GM19395 (cell line): ENCODE results near the gene ATP5MC3.
A peak's percentile ranks its signal among the peaks of the same experiment; 100 is the strongest.

Source experiments
- ATAC-seq: cut with Tn5 transposase; IDR thresholded peaks from one replicate; pipeline ENCODE4 v1.9.1; 2021; ENCODE audit warnings: mild to moderate bottlenecking, moderate library complexity; ENCODE audit not compliant: unreplicated experiment

ATP5MC3 gene

GRCh38 chr2:175168564-175168945 lies 13.0 kb downstream of the ATP5MC3 start:
- peak; percentile 42 for ATAC-seq

- ATAC-seq = peak; percentile 96
These were observed 13.5 kb downstream of the ATP5MC3 start, which contains the start of gene ATF2 for GRCh38 chr2:175167792-175168563. Gene ATF2, minus strand, starts transcription at chr2:175168203. Its CDS starts 31,760 bp downstream, at chr2:175136443.

GRCh38 chr2:175167076-175167791 lies 14.3 kb downstream of the ATP5MC3 start:
- ATAC-seq = peak; percentile 6

- no peak for ATAC-seq
These were observed 15.2 kb downstream of the ATP5MC3 start for GRCh38 chr2:175166216-175166824.

GRCh38 chr2:175164235-175164634 lies 17.3 kb downstream of the ATP5MC3 start:
- ATAC-seq = no peak

- no peak for ATAC-seq
These were observed 22.6 kb downstream of the ATP5MC3 start for GRCh38 chr2:175158894-175159293.

- no peak for ATAC-seq
These were observed 25.0 kb downstream of the ATP5MC3 start for GRCh38 chr2:175156534-175156933.

GRCh38 chr2:175154661-175155082 lies 26.8 kb downstream of the ATP5MC3 start:
- peak; percentile 74 for ATAC-seq

GRCh38 chr2:175152242-175152641 lies 29.3 kb downstream of the ATP5MC3 start:
- peak; percentile 85 for ATAC-seq

GRCh38 chr2:175151791-175152190 lies 29.7 kb downstream of the ATP5MC3 start:
- ATAC-seq = peak; percentile 5

GRCh38 chr2:175147186-175147585 lies 34.3 kb downstream of the ATP5MC3 start:
- no peak for ATAC-seq

- ATAC-seq = no peak
These were observed 37.8 kb downstream of the ATP5MC3 start for GRCh38 chr2:175143678-175144077.

GRCh38 chr2:175143191-175143590 lies 38.3 kb downstream of the ATP5MC3 start:
- ATAC-seq = no peak

- no peak for ATAC-seq
These were observed 41.2 kb downstream of the ATP5MC3 start for GRCh38 chr2:175140332-175140731.

- no peak for ATAC-seq
These were observed 43.7 kb downstream of the ATP5MC3 start for GRCh38 chr2:175137793-175138192.

- peak; percentile 81 for ATAC-seq
These were observed 44.9 kb downstream of the ATP5MC3 start for GRCh38 chr2:175136334-175137215.

GRCh38 chr2:175135862-175136261 lies 45.6 kb downstream of the ATP5MC3 start:
- no peak for ATAC-seq

- no peak for ATAC-seq
These were observed 46.3 kb downstream of the ATP5MC3 start for GRCh38 chr2:175135177-175135576.

- ATAC-seq = no peak
These were observed 50.3 kb downstream of the ATP5MC3 start for GRCh38 chr2:175131252-175131651.

GRCh38 chr2:175126661-175127060 lies 54.8 kb downstream of the ATP5MC3 start:
- no peak for ATAC-seq
